Spleen (tissue), 11 donors: Measurements from ENCODE around the gene IPCEF1. TPM values are rescaled to one million over a fixed set of nuclear protein-coding genes. Genes with fewer than 3 reads are reported as not detected.
A peak's percentile ranks its signal among the peaks of the same experiment; 100 is the strongest.

Experiments
- DNase-seq: peaks from one replicate; pipeline ENCODE4 v3.0.0-alpha.2; 2020
- H3K27ac ChIP-seq, 8 donors: fragments of 200-600 bp; sonication (generic) in 7 of 8; 1 replicate in 4 of 8; 2 replicates in 4 of 8; pipeline versions ENCODE4 v1.5.0 to v1.8.0; 2016 to 2021; ENCODE audit warnings: inconsistent platforms in 4 of 8, mild to moderate bottlenecking in 4 of 8, moderate library complexity in 1 of 8
- H3K27me3 ChIP-seq, 7 donors: fragments of 200-600 bp; sonication (generic) in 6 of 7; replicated peaks in 1 of 7; 1 replicate in 4 of 7; 2 replicates in 3 of 7; pipeline versions ENCODE4 v1.5.0 to v1.8.0; 2016 to 2021; ENCODE audit warnings: inconsistent platforms in 3 of 7, mild to moderate bottlenecking in 1 of 7
- H3K36me3 ChIP-seq, 6 donors: fragments of 200-600 bp; sonication (generic) in 5 of 6; 1 replicate in 4 of 6; 2 replicates in 2 of 6; pipeline versions ENCODE4 v1.5.0 to v1.8.0; 2016 to 2021; ENCODE audit warnings: inconsistent platforms in 2 of 6
- H3K4me1 ChIP-seq, 6 donors: fragments of 200-600 bp; sonication (generic) in 5 of 6; 1 replicate in 3 of 6; 2 replicates in 3 of 6; pipeline versions ENCODE4 v1.5.0 to v1.8.0; 2016 to 2021; ENCODE audit warnings: inconsistent platforms in 3 of 6
- H3K4me3 ChIP-seq, 8 donors: fragments of 200-600 bp; sonication (generic) in 7 of 8; 1 replicate in 4 of 8; 2 replicates in 4 of 8; pipeline versions ENCODE4 v1.5.0 to v1.8.0; 2016 to 2021; ENCODE audit warnings: inconsistent platforms in 4 of 8, mild to moderate bottlenecking in 4 of 8, moderate library complexity in 2 of 8
- H3K9me3 ChIP-seq, 8 donors: fragments of 200-600 bp; sonication (generic) in 7 of 8; 1 replicate in 4 of 8; 2 replicates in 4 of 8; pipeline versions ENCODE4 v1.5.0 to v1.8.0; 2016 to 2021; ENCODE audit warnings: inconsistent platforms in 4 of 8
- POLR2A ChIP-seq, 3 donors: fragments of 450-650 bp; IDR thresholded peaks; one replicate each; pipeline ENCODE4 v1.5.1; 2017; ENCODE audit warnings: antibody characterized with exemption in 3 of 3, mild to moderate bottlenecking in 1 of 3
- POLR2AphosphoS5 ChIP-seq, 3 donors: sonication (generic); formaldehyde crosslinking; IDR thresholded peaks; one replicate each; pipeline ENCODE4 v1.5.1; 2017; ENCODE audit warnings: antibody characterized with exemption in 3 of 3
- WGBS, 5 donors: extraction: QIAGEN DNeasy Blood & Tissue Kit in 3 of 5; methylation state at CpG; one replicate each; pipeline versions ENCODE4 v1.1.5 to v1.1.7; 2013 to 2018; 5-methylcytosine and 5-hydroxymethylcytosine counted together
- intact Hi-C: fragments of 100-400 bp; cut with DNase I; formaldehyde crosslinking; loops from one replicate; pipeline ENCODE4 v1.15.0; 2023; ENCODE audit warnings: low total_unique reads
- polyA plus RNA-seq, 3 donors: library from polyadenylated mRNA; stranded (reverse); fragments of 200-250 nt; gene quantifications; one replicate each; pipeline ENCODE4 v1.2.1, GENCODE V29; 2013
- total RNA-seq, 7 donors: library from RNA; depleted of rRNA in 3 of 7; stranded (reverse); fragments of >200 nt in 3 of 7; fragmentation: NEBNext Ultra II Directional in 4 of 7; extraction: Animal tissue kit (Norgen Biotek cat#: 25700) in 4 of 7; gene quantifications; one replicate each; pipeline versions ENCODE4 v1.1.0 to v1.2.1, GENCODE V29; 2016 to 2021
- TF ChIP-seq, protein P1 (sequence below), 11 experiments: fragments of 200-600 bp in 7 of 11; fragments of 450-650 bp in 4 of 11; sonication (generic) in 4 of 11; IDR thresholded peaks in 8 of 11; conservative IDR thresholded peaks in 3 of 11; 1 replicate in 7 of 11; 2 replicates in 4 of 11; pipeline versions ENCODE4 v1.4.0 to v1.8.0; 2016 to 2021; ENCODE audit warnings: antibody characterized with exemption in 11 of 11, inconsistent platforms in 4 of 11, mild to moderate bottlenecking in 1 of 11
- donor health status: healthy with polysubstance abuse.
- donor health status: DM: no; HTN: no; CAD: no; lungs with moderate emphysema.
- donor health status: DM: no; HTN: no; CAD: no.
- donor health status: Bipolar disorder and iron deficiency.
- donor health status: healthy.
- donor health status: DM: no; HTN: no; CAD: no.
- donor health status: DM: yes; HTN: yes; CAD: no.

Gene IPCEF1
- total and polyA plus RNA-seq, 10 donors = 1.4 to 32.2 (median 26.2) TPM

- no peak for TF ChIP-seq POLR2A (IDR thresholded peaks at IDR 0.05)
- TF ChIP-seq, protein P1, sequence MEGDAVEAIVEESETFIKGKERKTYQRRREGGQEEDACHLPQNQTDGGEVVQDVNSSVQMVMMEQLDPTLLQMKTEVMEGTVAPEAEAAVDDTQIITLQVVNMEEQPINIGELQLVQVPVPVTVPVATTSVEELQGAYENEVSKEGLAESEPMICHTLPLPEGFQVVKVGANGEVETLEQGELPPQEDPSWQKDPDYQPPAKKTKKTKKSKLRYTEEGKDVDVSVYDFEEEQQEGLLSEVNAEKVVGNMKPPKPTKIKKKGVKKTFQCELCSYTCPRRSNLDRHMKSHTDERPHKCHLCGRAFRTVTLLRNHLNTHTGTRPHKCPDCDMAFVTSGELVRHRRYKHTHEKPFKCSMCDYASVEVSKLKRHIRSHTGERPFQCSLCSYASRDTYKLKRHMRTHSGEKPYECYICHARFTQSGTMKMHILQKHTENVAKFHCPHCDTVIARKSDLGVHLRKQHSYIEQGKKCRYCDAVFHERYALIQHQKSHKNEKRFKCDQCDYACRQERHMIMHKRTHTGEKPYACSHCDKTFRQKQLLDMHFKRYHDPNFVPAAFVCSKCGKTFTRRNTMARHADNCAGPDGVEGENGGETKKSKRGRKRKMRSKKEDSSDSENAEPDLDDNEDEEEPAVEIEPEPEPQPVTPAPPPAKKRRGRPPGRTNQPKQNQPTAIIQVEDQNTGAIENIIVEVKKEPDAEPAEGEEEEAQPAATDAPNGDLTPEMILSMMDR (IDR thresholded peaks at IDR 0.05 in 8 of 11, conservative IDR thresholded peaks at IDR 0.05 in 3 of 11) = no peak
- peak in 1 of 3 donors; percentile 58 for TF ChIP-seq POLR2AphosphoS5 (IDR thresholded peaks at IDR 0.05)
- Histone ChIP-seq H3K4me3 (no peak overlapping the region), H3K4me1 (peaks cover 0 to 84% (median 33%) of the 10 kb centered on the region in 6 donors), H3K27me3 (no peaks in the 10 kb centered on the region), H3K36me3 (peaks cover 0 to 19% (median 0%) of the 10 kb centered on the region in 6 donors), H3K27ac (peak overlapping the region in 7 of 8 donors; percentile 2 to 70 (median 23)), H3K9me3 (no peaks in the 10 kb centered on the region)
- intact Hi-C loops = no loop called here
- WGBS, 5 donors = 42 to 58% (median 50%) methylated on average over 5 of the region's 5 CpGs
- DNase-seq = no peak
Observed at GRCh38 chr6:154164397-154164796, 192.2 kb downstream of the IPCEF1 start.

GRCh38 chr6:154161689-154162088 lies 194.9 kb downstream of the IPCEF1 start:
- no peak for DNase-seq
- WGBS, 5 donors = 41 to 63% (median 52%) methylated on average over 3 of the region's 3 CpGs
- Histone ChIP-seq H3K4me3 (no peak overlapping the region), H3K27ac (peak overlapping the region in 4 of 8 donors; percentile 10 to 43 (median 34)), H3K36me3 (peaks cover 0 to 18% (median 0%) of the 10 kb centered on the region in 6 donors), H3K4me1 (peaks cover 8 to 85% (median 39%) of the 10 kb centered on the region in 6 donors), H3K27me3 (no peaks in the 10 kb centered on the region), H3K9me3 (no peaks in the 10 kb centered on the region)
- TF ChIP-seq POLR2A (IDR thresholded peaks at IDR 0.05) (no peak), POLR2AphosphoS5 (IDR thresholded peaks at IDR 0.05) (no peak)
- TF ChIP-seq, protein P1 (IDR thresholded peaks at IDR 0.05 in 8 of 11, conservative IDR thresholded peaks at IDR 0.05 in 3 of 11) = no peak
- intact Hi-C loops = no loop called here

- WGBS, 5 donors = 83 to 97% (median 91%) methylated on average over 2 of the region's 2 CpGs
- Histone ChIP-seq H3K9me3 (no peaks in the 10 kb centered on the region), H3K4me1 (peaks cover 14 to 85% (median 47%) of the 10 kb centered on the region in 6 donors), H3K27me3 (no peaks in the 10 kb centered on the region), H3K4me3 (no peak overlapping the region), H3K27ac (peak overlapping the region in 1 of 8 donors; percentile 8), H3K36me3 (peaks cover 0 to 16% (median 0%) of the 10 kb centered on the region in 6 donors)
- intact Hi-C loops = loop anchor here (5.0 kb wide), 1 partner anchor 118 kb away; no protein-coding TSS in a partner anchor
- DNase-seq = no peak
- TF ChIP-seq POLR2AphosphoS5 (IDR thresholded peaks at IDR 0.05) (no peak), POLR2A (IDR thresholded peaks at IDR 0.05) (no peak)
- TF ChIP-seq, protein P1 (IDR thresholded peaks at IDR 0.05 in 8 of 11, conservative IDR thresholded peaks at IDR 0.05 in 3 of 11) = no peak
Observed at GRCh38 chr6:154159126-154159525, 197.5 kb downstream of the IPCEF1 start.

DNA sequence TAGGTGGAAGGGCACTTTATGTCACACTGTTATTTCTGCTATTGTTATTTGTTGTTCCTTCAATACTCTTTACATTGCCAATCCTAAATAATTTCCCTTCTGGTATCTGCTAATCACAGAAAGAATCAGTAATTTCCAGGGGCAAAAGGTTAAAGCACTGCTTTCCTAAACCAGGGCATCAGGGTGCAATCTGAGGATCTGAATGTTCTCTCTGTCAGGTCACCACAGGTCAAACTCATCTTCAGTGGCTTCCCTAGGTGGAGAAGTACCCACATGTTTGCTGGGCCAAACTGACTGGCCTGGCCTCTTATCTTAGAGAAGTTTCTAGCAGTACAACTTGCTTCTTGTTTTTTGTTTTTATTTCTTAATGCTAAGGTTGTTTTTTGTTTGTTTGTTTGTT lies 198.9 kb downstream of the IPCEF1 start:
- H3K27me3 ChIP-seq = no peaks in the 10 kb centered on the region
- peaks cover 0 to 16% (median 0%) of the 10 kb centered on the region in 6 donors for H3K36me3 ChIP-seq
- DNase-seq = no peak
- H3K4me1 ChIP-seq = peaks cover 14 to 74% (median 46%) of the 10 kb centered on the region in 6 donors
- no peaks in the 10 kb centered on the region for H3K9me3 ChIP-seq
- intact Hi-C loops = loop anchor here (5.0 kb wide), 1 partner anchor 120 kb away; no protein-coding TSS in a partner anchor
- H3K27ac ChIP-seq = peak overlapping the region; percentile 22 to 80 (median 60)
- peak overlapping the region in 2 of 8 donors; percentile 16 to 33 for H3K4me3 ChIP-seq
- TF ChIP-seq POLR2A (IDR thresholded peaks at IDR 0.05) (no peak), POLR2AphosphoS5 (IDR thresholded peaks at IDR 0.05) (no peak)
- TF ChIP-seq, protein P1 (IDR thresholded peaks at IDR 0.05 in 8 of 11, conservative IDR thresholded peaks at IDR 0.05 in 3 of 11) = no peak
